T-helper 2 cell treated with Interferon-gamma antibody and Interleukin-4, amounts not matched to agents 5 μg/mL and 100 μg/mL, for 36 hours (primary cell): Measurements from ENCODE around the gene ELAPOR2.
"Not testable (repeated sequence)": the region's sequence is repeated elsewhere in the genome, so short reads cannot be mapped to it uniquely, and the experiment has no call there.

Experiments used
- DNase-seq: peaks from one replicate; pipeline ENCODE4 v3.0.0; 2021; ENCODE audit warnings: low spot score
- H3K27ac Mint-ChIP-seq: one replicate; pipeline ENCODE4 v1.8.0; 2021; ENCODE audit warnings: mild to moderate bottlenecking, mixed read lengths
- H3K27me3 Mint-ChIP-seq: one replicate; pipeline ENCODE4 v1.8.0; 2021; ENCODE audit warnings: low read depth, mixed read lengths
- H3K36me3 Mint-ChIP-seq: one replicate; pipeline ENCODE4 v1.8.0; 2021; ENCODE audit warnings: low read depth, mixed read lengths
- H3K4me1 Mint-ChIP-seq: one replicate; pipeline ENCODE4 v1.8.0; 2021; ENCODE audit warnings: low read depth, mixed read lengths
- H3K4me3 Mint-ChIP-seq: one replicate; pipeline ENCODE4 v1.8.0; 2022; ENCODE audit warnings: mild to moderate bottlenecking, moderate library complexity, mixed read lengths
- H3K9me3 Mint-ChIP-seq: one replicate; pipeline ENCODE4 v1.8.0; 2021; ENCODE audit warnings: mixed read lengths

ELAPOR2 gene

GRCh38 chr7:87059525-87060287 lies at the start of gene ELAPOR2:
TSS of gene ELAPOR2 (minus strand) at chr7:87059654. CDS start at chr7:87059513, 141 bp downstream.
- H3K27me3 Mint-ChIP-seq, result peaks cover 23% of the 10 kb centered on the region
- H3K9me3 Mint-ChIP-seq, result no peaks in the 10 kb centered on the region
- H3K4me3 Mint-ChIP-seq, result peak within 1 kb of the TSS; percentile 80
- no peak within 1 kb of the TSS for H3K27ac Mint-ChIP-seq
- H3K36me3 Mint-ChIP-seq, result no peaks in the 10 kb centered on the region
- peaks cover 11% of the 10 kb centered on the region for H3K4me1 Mint-ChIP-seq
- peak; percentile 79 for DNase-seq

- peaks cover 3% of the 10 kb centered on the region for H3K4me1 Mint-ChIP-seq
- H3K4me3 Mint-ChIP-seq, result no peak overlapping the region
- H3K27ac Mint-ChIP-seq, result no peak overlapping the region
- no peaks in the 10 kb centered on the region for H3K36me3 Mint-ChIP-seq
- H3K27me3 Mint-ChIP-seq, result peaks cover 15% of the 10 kb centered on the region
- DNase-seq, result no peak
- H3K9me3 Mint-ChIP-seq, result no peaks in the 10 kb centered on the region
Observed at GRCh38 chr7:87107949-87108776, 48.7 kb upstream of the ELAPOR2 start.

GRCh38 chr7:87106974-87107612 lies 47.6 kb upstream of the ELAPOR2 start:
- H3K36me3 Mint-ChIP-seq, result no peaks in the 10 kb centered on the region
- H3K4me1 Mint-ChIP-seq, result peaks cover 3% of the 10 kb centered on the region
- H3K9me3 Mint-ChIP-seq, result no peaks in the 10 kb centered on the region
- H3K27ac Mint-ChIP-seq, result no peak overlapping the region
- H3K4me3 Mint-ChIP-seq, result no peak overlapping the region
- H3K27me3 Mint-ChIP-seq, result peaks cover 15% of the 10 kb centered on the region
- DNase-seq, result no peak

- Mint-ChIP-seq H3K36me3 (no peaks in the 10 kb centered on the region), H3K9me3 (no peaks in the 10 kb centered on the region), H3K4me3 (no peak overlapping the region), H3K4me1 (peaks cover 3% of the 10 kb centered on the region), H3K27me3 (peaks cover 16% of the 10 kb centered on the region), H3K27ac (no peak overlapping the region)
- DNase-seq, result no peak
Observed at GRCh38 chr7:87105401-87105800, 45.9 kb upstream of the ELAPOR2 start.

- H3K9me3 Mint-ChIP-seq, result no peaks in the 10 kb centered on the region
- H3K27ac Mint-ChIP-seq, result no peak overlapping the region
- no peaks in the 10 kb centered on the region for H3K36me3 Mint-ChIP-seq
- no peak for DNase-seq
- H3K4me1 Mint-ChIP-seq, result no peaks in the 10 kb centered on the region
- no peak overlapping the region for H3K4me3 Mint-ChIP-seq
- H3K27me3 Mint-ChIP-seq, result peaks cover 3% of the 10 kb centered on the region
Observed at GRCh38 chr7:87100326-87100725, 40.9 kb upstream of the ELAPOR2 start.

GRCh38 chr7:87097375-87097774 lies 37.9 kb upstream of the ELAPOR2 start:
- not testable (repeated sequence) for H3K36me3 Mint-ChIP-seq, H3K4me3 Mint-ChIP-seq, H3K27me3 Mint-ChIP-seq, H3K9me3 Mint-ChIP-seq, H3K4me1 Mint-ChIP-seq, DNase-seq, H3K27ac Mint-ChIP-seq

- H3K27me3 Mint-ChIP-seq, result peaks cover 5% of the 10 kb centered on the region
- H3K9me3 Mint-ChIP-seq, result no peaks in the 10 kb centered on the region
- DNase-seq, result no peak
- no peak overlapping the region for H3K4me3 Mint-ChIP-seq
- H3K27ac Mint-ChIP-seq, result no peak overlapping the region
- H3K36me3 Mint-ChIP-seq, result no peaks in the 10 kb centered on the region
- no peaks in the 10 kb centered on the region for H3K4me1 Mint-ChIP-seq
Observed at GRCh38 chr7:87094322-87094721, 34.9 kb upstream of the ELAPOR2 start.

GRCh38 chr7:87092568-87093091 lies 33.2 kb upstream of the ELAPOR2 start:
- Mint-ChIP-seq H3K36me3 (no peaks in the 10 kb centered on the region), H3K4me1 (no peaks in the 10 kb centered on the region), H3K27ac (no peak overlapping the region), H3K27me3 (peaks cover 5% of the 10 kb centered on the region), H3K9me3 (no peaks in the 10 kb centered on the region), H3K4me3 (no peak overlapping the region)
- no peak for DNase-seq

- Mint-ChIP-seq H3K27ac (no peak overlapping the region), H3K27me3 (peaks cover 5% of the 10 kb centered on the region), H3K9me3 (no peaks in the 10 kb centered on the region), H3K4me1 (no peaks in the 10 kb centered on the region), H3K4me3 (no peak overlapping the region), H3K36me3 (no peaks in the 10 kb centered on the region)
- no peak for DNase-seq
Observed at GRCh38 chr7:87091487-87092066, 32.1 kb upstream of the ELAPOR2 start.

GRCh38 chr7:87083865-87084519 lies 24.5 kb upstream of the ELAPOR2 start:
- no peaks in the 10 kb centered on the region for H3K9me3 Mint-ChIP-seq
- no peak for DNase-seq
- H3K27me3 Mint-ChIP-seq, result peaks cover 9% of the 10 kb centered on the region
- no peak overlapping the region for H3K27ac Mint-ChIP-seq
- no peak overlapping the region for H3K4me3 Mint-ChIP-seq
- no peaks in the 10 kb centered on the region for H3K36me3 Mint-ChIP-seq
- H3K4me1 Mint-ChIP-seq, result peaks cover 1% of the 10 kb centered on the region

- no peaks in the 10 kb centered on the region for H3K9me3 Mint-ChIP-seq
- H3K36me3 Mint-ChIP-seq, result no peaks in the 10 kb centered on the region
- H3K27ac Mint-ChIP-seq, result no peak overlapping the region
- peaks cover 1% of the 10 kb centered on the region for H3K4me1 Mint-ChIP-seq
- H3K4me3 Mint-ChIP-seq, result no peak overlapping the region
- peaks cover 9% of the 10 kb centered on the region for H3K27me3 Mint-ChIP-seq
- no peak for DNase-seq
Observed at GRCh38 chr7:87082675-87083074, 23.2 kb upstream of the ELAPOR2 start.

- H3K9me3 Mint-ChIP-seq, result no peaks in the 10 kb centered on the region
- peaks cover 4% of the 10 kb centered on the region for H3K4me1 Mint-ChIP-seq
- no peak for DNase-seq
- no peak overlapping the region for H3K4me3 Mint-ChIP-seq
- H3K27ac Mint-ChIP-seq, result no peak overlapping the region
- H3K27me3 Mint-ChIP-seq, result peaks cover 10% of the 10 kb centered on the region
- no peaks in the 10 kb centered on the region for H3K36me3 Mint-ChIP-seq
Observed at GRCh38 chr7:87075671-87076404, 16.4 kb upstream of the ELAPOR2 start.

- no peaks in the 10 kb centered on the region for H3K36me3 Mint-ChIP-seq
Observed at GRCh38 chr7:87067788-87068187, 8.3 kb upstream of the ELAPOR2 start.

More at GRCh38 chr7:87067788-87068187, 8.3 kb upstream of the ELAPOR2 start:
- Mint-ChIP-seq H3K27ac (no peak overlapping the region), H3K4me3 (no peak overlapping the region), H3K4me1 (no peaks in the 10 kb centered on the region), H3K27me3 (peaks cover 6% of the 10 kb centered on the region), H3K9me3 (no peaks in the 10 kb centered on the region)
- DNase-seq, result no peak
